Endothelial cell of umbilical vein (primary cell): Measurements from ENCODE around the gene DDRGK1. TPM values are rescaled to one million over a fixed set of nuclear protein-coding genes. Genes with fewer than 3 reads are reported as not detected.

ENCODE experiments used
- Bru-seq: library from RNA; stranded (reverse); fragments of 400-500 nt; gene quantifications from one replicate; lab custom pipeline; 2021; lab: Mats Ljungman, UMichigan
- BruChase-seq, 2 experiments: library from RNA; stranded (reverse); fragments of 400-500 nt; gene quantifications; one replicate each; lab custom pipeline; 2021; lab: Mats Ljungman, UMichigan
- BruUV-seq: library from RNA; stranded (reverse); fragments of 400-500 nt; replicated peaks from 2 replicates; lab custom pipeline; 2021; lab: Mats Ljungman, UMichigan
- CTCF ChIA-PET: fragments of 300-600, 350-600 bp; sonication (Branson Sonifier 250); formaldehyde crosslinking; loops from one replicate; lab custom pipeline; 2021; ENCODE audit warnings: antibody characterized with exemption, inconsistent platforms; lab: Charles Lee
- POLR2A ChIA-PET: fragments of 300-600, 350-600 bp; sonication (Branson Sonifier 250); formaldehyde crosslinking; loops from one replicate; lab custom pipeline; 2021; ENCODE audit warnings: antibody characterized with exemption, inconsistent platforms; lab: Charles Lee
- DNase-seq: peaks from one replicate; pipeline ENCODE4 v3.0.0-alpha.2; 2011; ENCODE audit warnings: low read depth, low spot score
- FAIRE-seq: peaks from 2 replicates; lab custom pipeline; 2011; peaks lifted over from hg19 to GRCh38; lab: Jason Lieb, UNC
- H2AFZ ChIP-seq: 2 replicates; pipeline ENCODE4 v1.6.0; 2012; ENCODE audit warnings: low read depth, low read length, control low read depth, inconsistent platforms
- H3K27ac ChIP-seq: 2 replicates; pipeline ENCODE4 v1.5.1; 2011; ENCODE audit warnings: low read depth, mild to moderate bottlenecking, control low read depth, low read length, moderate library complexity; ENCODE audit not compliant: insufficient read depth
- H3K27me3 ChIP-seq, 2 experiments: 2 replicates each; pipeline versions ENCODE4 v1.6.0 to v1.6.1; 2011; ENCODE audit warnings: low read length in 2 of 2, mixed read lengths in 1 of 2; ENCODE audit not compliant: control insufficient read depth in 2 of 2, insufficient read depth in 2 of 2
- H3K36me3 ChIP-seq, 2 experiments: 2 replicates in 1 of 2; 3 replicates in 1 of 2; pipeline ENCODE4 v1.5.1; 2011; ENCODE audit warnings: low read length in 2 of 2, mild to moderate bottlenecking in 1 of 2, moderate library complexity in 1 of 2; ENCODE audit not compliant: control insufficient read depth in 2 of 2, insufficient read depth in 2 of 2; ENCODE audit errors: extremely low read depth in 1 of 2
- H3K4me1 ChIP-seq: 3 replicates; pipeline ENCODE4 v1.5.1; 2011; ENCODE audit warnings: mild to moderate bottlenecking, low read length; ENCODE audit not compliant: control insufficient read depth, insufficient read depth; ENCODE audit errors: extremely low read depth
- H3K4me2 ChIP-seq: 2 replicates; pipeline ENCODE4 v1.6.1; 2011; ENCODE audit warnings: low read length, control low read depth, mixed read lengths; ENCODE audit not compliant: insufficient read depth
- H3K4me3 ChIP-seq, 3 experiments: fragments of 200-600 bp in 1 of 3; sonication (generic), shearing (Covaris generic) in 1 of 3; replicated peaks in 1 of 3; 2 replicates each; pipeline ENCODE4 v1.5.1; 2011 to 2016; ENCODE audit warnings: control low read depth in 3 of 3, low read length in 3 of 3, mild to moderate bottlenecking in 2 of 3, inconsistent platforms in 1 of 3, low read depth in 1 of 3, moderate library complexity in 1 of 3; ENCODE audit not compliant: insufficient read depth in 1 of 3
- H3K79me2 ChIP-seq: 2 replicates; pipeline ENCODE4 v1.6.0; 2012; ENCODE audit warnings: low read length, inconsistent platforms; ENCODE audit not compliant: control insufficient read depth, insufficient read depth
- H3K9ac ChIP-seq: replicated peaks from 2 replicates; pipeline ENCODE3; 2011; ENCODE audit warnings: low read length, control low read depth; ENCODE audit not compliant: insufficient read depth; ENCODE audit errors: extremely low read depth
- H3K9me1 ChIP-seq: replicated peaks from 3 replicates; pipeline ENCODE4 v1.6.0; 2011; ENCODE audit warnings: mild to moderate bottlenecking, low read length; ENCODE audit not compliant: control insufficient read depth, insufficient read depth; ENCODE audit errors: extremely low read depth
- H3K9me3 ChIP-seq: replicated peaks from 2 replicates; pipeline ENCODE4 v1.5.1; 2012; ENCODE audit warnings: low read length, inconsistent platforms; ENCODE audit not compliant: control insufficient read depth, insufficient read depth
- H4K20me1 ChIP-seq: replicated peaks from 2 replicates; pipeline ENCODE3; 2011; ENCODE audit warnings: mild to moderate bottlenecking, low read length; ENCODE audit not compliant: control insufficient read depth, insufficient read depth; ENCODE audit errors: extremely low read depth
- CTCF ChIP-seq, 2 donors: IDR thresholded peaks; 1 replicate in 1 of 2; 2 replicates in 1 of 2; pipeline ENCODE4 v1.5.1; 2011; ENCODE audit warnings: low read length in 2 of 2, mild to moderate bottlenecking in 2 of 2, moderate library complexity in 2 of 2, control low read depth in 1 of 2, inconsistent platforms in 1 of 2, low read depth in 1 of 2; ENCODE audit not compliant: insufficient read depth in 1 of 2; ENCODE audit errors: extremely low read depth in 1 of 2
- POLR2A ChIP-seq: IDR thresholded peaks from 2 replicates; pipeline ENCODE4 v1.6.1; 2012; ENCODE audit warnings: low read depth, mild to moderate bottlenecking, control low read depth, low read length
- dilution Hi-C: fragments of 300-500 bp; cut with MboI; formaldehyde crosslinking; loops from one replicate; pipeline ENCODE4 v1.15.0; 2019; ENCODE audit warnings: low sequenced_read_pairs; ENCODE audit not compliant: extremely low pct_ligation_motif_present
- intact Hi-C: fragments of 100-400 bp; cut with micrococcal nuclease; formaldehyde crosslinking; loops from one replicate; pipeline ENCODE4 v1.10.0; 2022
- long read RNA-seq: library from polyadenylated mRNA; stranded (forward); transcript quantifications from one replicate; pipeline ENCODE4 v2.0.0, GENCODE V29; 2021
- polyA minus RNA-seq, 3 experiments: library from RNA; depleted of rRNA, polyadenylated mRNA; stranded (reverse); fragments of >200 nt; gene quantifications; 1 replicate in 1 of 3; 2 replicates in 2 of 3; pipeline ENCODE4 v1.2.3, GENCODE V29; 2011
- polyA plus RNA-seq, 4 experiments: library from polyadenylated mRNA; depleted of rRNA in 3 of 4; stranded (reverse) in 3 of 4; unstranded in 1 of 4; fragments of >200 nt; gene quantifications; 2 replicates each; pipeline versions ENCODE4 v1.2.1 to v1.2.3, GENCODE V29; 2011 to 2012; ENCODE audit warnings: missing spikeins in 1 of 4
- total RNA-seq: library from RNA; stranded (reverse); gene quantifications from 2 replicates; pipeline ENCODE4 v1.2.3, GENCODE V29; 2021

Gene DDRGK1
- total RNA-seq (52.2 and 54.0 TPM in 2 replicates), polyA plus RNA-seq (41.7 and 48.5 TPM in 2 replicates), polyA minus RNA-seq (30.4 and 30.5 TPM in 2 replicates), Bru-seq, nascent RNA (percentile 60 among the genes with signal in this experiment), BruChase-seq, experiment 1, labeled RNA remaining after a 6-hour chase (percentile 82 among the genes with signal in this experiment), BruChase-seq, experiment 2, labeled RNA remaining after a 2-hour chase (percentile 73 among the genes with signal in this experiment)
- polyA plus RNA-seq (2011; cell fraction: cytosol; rRNA removed), result 47.7 and 48.4 TPM in 2 replicates
- polyA plus RNA-seq (2011; cell fraction: nucleus; rRNA removed), result 39.7 and 60.0 TPM in 2 replicates
- polyA plus RNA-seq (2012), result 31.0 and 46.7 TPM in 2 replicates
- 16.7 TPM for polyA minus RNA-seq (2011; cell fraction: cytosol; rRNA and poly(A)+ RNA removed)
- polyA minus RNA-seq (2011; cell fraction: nucleus; rRNA and poly(A)+ RNA removed), result 10.5 and 12.9 TPM in 2 replicates
- long read RNA-seq, transcript DDRGK1-201 (9 exons, 1,306 nt), result major isoform, 150 of 163 reads
- long read RNA-seq, partial matches to known transcripts, result 5 of 163 reads
- long read RNA-seq, other reads (novel, unspliced or antisense), result 8 of 163 reads

GRCh38 chr20:3204124-3204794 is at the start of gene DDRGK1:
TSS of gene DDRGK1 (minus strand) at chr20:3204682. CDS start at chr20:3204627, 55 bp downstream.
- Histone ChIP-seq H3K9me1 (no peaks in the 10 kb centered on the region), H3K27ac (peak within 1 kb of the TSS; percentile 35), H3K9ac (peak within 1 kb of the TSS; percentile 81), H3K9me3 (no peaks in the 10 kb centered on the region), H3K4me2 (peak within 1 kb of the TSS; percentile 81), H4K20me1 (no peaks in the 10 kb centered on the region), H3K4me3 (peak within 1 kb of the TSS; percentile 40 to 71 (median 69)), H2AFZ (peak within 1 kb of the TSS; percentile 71), H3K36me3 (peaks cover 9 to 12% of the 10 kb centered on the region in 2 experiments), H3K4me1 (peaks cover 15% of the 10 kb centered on the region), H3K27me3 (no peaks in the 10 kb centered on the region), H3K79me2 (peaks cover 18% of the 10 kb centered on the region)
- TF ChIP-seq POLR2A (peak; percentile 95), CTCF (IDR thresholded peaks at IDR 0.05; ENCODE audit: extremely low read depth in 1 of 2, insufficient read depth in 1 of 2, low read depth in 1 of 2, low read length in 2 of 2) (no peak)
- intact Hi-C loops, result loop anchor here (2.0 kb wide), 1 partner anchor 31 kb away; the partner anchor contains the start of gene LZTS3
- FAIRE-seq, result peak; percentile 94
- ChIA-PET CTCF (interaction anchor here (1.8 to 2.1 kb wide), 2 partner anchors 112 to 151 kb away, joined by 5 to 6 read pairs; no protein-coding TSS in a partner anchor), POLR2A (no interaction called here)
- peak; percentile 84 for DNase-seq
- TSS peak; percentile 41 for BruUV-seq
- dilution Hi-C loops, result no loop called here
